Measurements from ENCODE around the gene RPP14.

The RPP14 gene

GRCh38 chr3:58260261-58260731 is 45.7 kb upstream of the RPP14 start:
- Histone ChIP-seq H3K27me3 (ENCODE audit: control insufficient read depth in 3 of 3, insufficient read depth in 3 of 3, low read depth in 1 of 3, low read length in 3 of 3) (no peaks in the 10 kb centered on the region), H4K8ac (ENCODE audit: low read depth, low read length) (no peak overlapping the region), H3K14ac (ENCODE audit: low read length) (no peak overlapping the region), H2AK5ac (ENCODE audit: low read depth, low read length) (peak overlapping the region; percentile 6), H2BK120ac (ENCODE audit: low read depth, low read length) (no peak overlapping the region), H2AFZ (ENCODE audit: low read length) (no peak overlapping the region), H3K36me3 (replicated peaks in 1 of 2; ENCODE audit: control insufficient read depth in 2 of 2, insufficient read depth in 2 of 2, low read length in 2 of 2) (no peaks in the 10 kb centered on the region), H3K4ac (ENCODE audit: low read length) (no peak overlapping the region), H2BK15ac (ENCODE audit: low read length) (no peak overlapping the region), H3K18ac (ENCODE audit: low read length) (peak overlapping the region; percentile 5), H3K4me2 (ENCODE audit: insufficient read depth, low read length, poor library complexity, severe bottlenecking) (no peak overlapping the region), H2BK5ac (ENCODE audit: low read length) (peak overlapping the region; percentile 2), H3K9me3 (replicated peaks in 1 of 2; ENCODE audit: control insufficient read depth in 2 of 2, insufficient read depth in 1 of 2, low read depth in 1 of 2, low read length in 2 of 2) (no peaks in the 10 kb centered on the region), H3K27ac (replicated peaks; ENCODE audit: low read length) (peak overlapping the region; percentile 60), H3K4me3 (ENCODE audit: low read length in 2 of 2) (peak overlapping the region in 1 of 2 donors; percentile 4), H3K23ac (ENCODE audit: low read depth, low read length, poor library complexity) (no peak overlapping the region), H4K91ac (ENCODE audit: low read depth, low read length, poor library complexity) (no peak overlapping the region), H2BK12ac (ENCODE audit: low read length) (no peak overlapping the region), H3K4me1 (ENCODE audit: control insufficient read depth in 2 of 2, insufficient read depth in 1 of 2, low read depth in 1 of 2, low read length in 2 of 2) (peaks cover 0 to 22% of the 10 kb centered on the region in 2 donors), H3K9ac (ENCODE audit: low read depth, low read length, poor library complexity) (no peak overlapping the region), H3K79me1 (ENCODE audit: low read depth, low read length) (no peaks in the 10 kb centered on the region)
- no peak for DNase-seq (ENCODE audit: low spot score)
- WGBS, 2 donors (ENCODE audit: extremely low coverage in 2 of 2, insufficient read length in 2 of 2, insufficient replicate concordance in 1 of 2), result no CpG with 5 or more reads among the region's 6 CpGs

GRCh38 chr3:58260733-58261132 is 45.3 kb upstream of the RPP14 start:
- H3K27ac ChIP-seq (replicated peaks; ENCODE audit: low read length), result peak overlapping the region; percentile 60
- H4K8ac ChIP-seq (ENCODE audit: low read depth, low read length), result no peak overlapping the region
- no peak overlapping the region for H2BK15ac ChIP-seq (ENCODE audit: low read length)
- no peak overlapping the region for H4K91ac ChIP-seq (ENCODE audit: low read depth, low read length, poor library complexity)
- H3K9me3 ChIP-seq (replicated peaks in 1 of 2; ENCODE audit: control insufficient read depth in 2 of 2, insufficient read depth in 1 of 2, low read depth in 1 of 2, low read length in 2 of 2), result no peaks in the 10 kb centered on the region
- no peak overlapping the region for H3K14ac ChIP-seq (ENCODE audit: low read length)
- H3K9ac ChIP-seq (ENCODE audit: low read depth, low read length, poor library complexity), result no peak overlapping the region
- H3K4me2 ChIP-seq (ENCODE audit: insufficient read depth, low read length, poor library complexity, severe bottlenecking), result no peak overlapping the region
- H3K27me3 ChIP-seq (ENCODE audit: control insufficient read depth in 3 of 3, insufficient read depth in 3 of 3, low read depth in 1 of 3, low read length in 3 of 3), result no peaks in the 10 kb centered on the region
- H3K79me1 ChIP-seq (ENCODE audit: low read depth, low read length), result no peaks in the 10 kb centered on the region
- H2AK5ac ChIP-seq (ENCODE audit: low read depth, low read length), result peak overlapping the region; percentile 6
- no CpG with 5 or more reads among the region's 6 CpGs for WGBS, 2 donors (ENCODE audit: extremely low coverage in 2 of 2, insufficient read length in 2 of 2, insufficient replicate concordance in 1 of 2)
- H2BK12ac ChIP-seq (ENCODE audit: low read length), result no peak overlapping the region
- peak overlapping the region in 1 of 2 donors; percentile 4 for H3K4me3 ChIP-seq (ENCODE audit: low read length in 2 of 2)
- peaks cover 0 to 22% of the 10 kb centered on the region in 2 donors for H3K4me1 ChIP-seq (ENCODE audit: control insufficient read depth in 2 of 2, insufficient read depth in 1 of 2, low read depth in 1 of 2, low read length in 2 of 2)
- H2BK5ac ChIP-seq (ENCODE audit: low read length), result peak overlapping the region; percentile 2
- no peaks in the 10 kb centered on the region for H3K36me3 ChIP-seq (replicated peaks in 1 of 2; ENCODE audit: control insufficient read depth in 2 of 2, insufficient read depth in 2 of 2, low read length in 2 of 2)
- no peak overlapping the region for H2BK120ac ChIP-seq (ENCODE audit: low read depth, low read length)
- no peak for DNase-seq (ENCODE audit: low spot score)
- H2AFZ ChIP-seq (ENCODE audit: low read length), result no peak overlapping the region
- H3K4ac ChIP-seq (ENCODE audit: low read length), result no peak overlapping the region
- no peak overlapping the region for H3K23ac ChIP-seq (ENCODE audit: low read depth, low read length, poor library complexity)
- H3K18ac ChIP-seq (ENCODE audit: low read length), result peak overlapping the region; percentile 76

- Histone ChIP-seq H3K4me3 (ENCODE audit: low read length in 2 of 2) (no peak overlapping the region), H3K4me2 (ENCODE audit: insufficient read depth, low read length, poor library complexity, severe bottlenecking) (no peak overlapping the region), H2AFZ (ENCODE audit: low read length) (no peak overlapping the region), H3K36me3 (replicated peaks in 1 of 2; ENCODE audit: control insufficient read depth in 2 of 2, insufficient read depth in 2 of 2, low read length in 2 of 2) (no peaks in the 10 kb centered on the region), H2BK120ac (ENCODE audit: low read depth, low read length) (no peak overlapping the region), H3K9ac (ENCODE audit: low read depth, low read length, poor library complexity) (no peak overlapping the region), H3K27ac (replicated peaks; ENCODE audit: low read length) (no peak overlapping the region), H2BK12ac (ENCODE audit: low read length) (no peak overlapping the region), H2BK15ac (ENCODE audit: low read length) (no peak overlapping the region), H3K9me3 (replicated peaks in 1 of 2; ENCODE audit: control insufficient read depth in 2 of 2, insufficient read depth in 1 of 2, low read depth in 1 of 2, low read length in 2 of 2) (no peaks in the 10 kb centered on the region), H3K4me1 (ENCODE audit: control insufficient read depth in 2 of 2, insufficient read depth in 1 of 2, low read depth in 1 of 2, low read length in 2 of 2) (peaks cover 0 to 22% of the 10 kb centered on the region in 2 donors), H2AK5ac (ENCODE audit: low read depth, low read length) (no peak overlapping the region), H3K23ac (ENCODE audit: low read depth, low read length, poor library complexity) (no peak overlapping the region), H3K4ac (ENCODE audit: low read length) (no peak overlapping the region), H4K91ac (ENCODE audit: low read depth, low read length, poor library complexity) (no peak overlapping the region), H4K8ac (ENCODE audit: low read depth, low read length) (no peak overlapping the region), H2BK5ac (ENCODE audit: low read length) (no peak overlapping the region), H3K27me3 (ENCODE audit: control insufficient read depth in 3 of 3, insufficient read depth in 3 of 3, low read depth in 1 of 3, low read length in 3 of 3) (no peaks in the 10 kb centered on the region), H3K79me1 (ENCODE audit: low read depth, low read length) (no peaks in the 10 kb centered on the region), H3K14ac (ENCODE audit: low read length) (no peak overlapping the region), H3K18ac (ENCODE audit: low read length) (no peak overlapping the region)
- WGBS, 2 donors (ENCODE audit: extremely low coverage in 2 of 2, insufficient read length in 2 of 2, insufficient replicate concordance in 1 of 2), result no CpG with 5 or more reads among the region's 3 CpGs
- no peak for DNase-seq (ENCODE audit: low spot score)
These were observed 43.9 kb upstream of the RPP14 start for GRCh38 chr3:58261954-58262666.

- H2AFZ ChIP-seq (ENCODE audit: low read length), result no peak overlapping the region
- no peak overlapping the region for H2BK12ac ChIP-seq (ENCODE audit: low read length)
- H3K9ac ChIP-seq (ENCODE audit: low read depth, low read length, poor library complexity), result no peak overlapping the region
- H3K14ac ChIP-seq (ENCODE audit: low read length), result no peak overlapping the region
- H3K18ac ChIP-seq (ENCODE audit: low read length), result no peak overlapping the region
- no peak overlapping the region for H2BK15ac ChIP-seq (ENCODE audit: low read length)
- no peaks in the 10 kb centered on the region for H3K27me3 ChIP-seq (ENCODE audit: control insufficient read depth in 3 of 3, insufficient read depth in 3 of 3, low read depth in 1 of 3, low read length in 3 of 3)
- H4K91ac ChIP-seq (ENCODE audit: low read depth, low read length, poor library complexity), result no peak overlapping the region
- no peak overlapping the region for H3K4ac ChIP-seq (ENCODE audit: low read length)
- H3K36me3 ChIP-seq (replicated peaks in 1 of 2; ENCODE audit: control insufficient read depth in 2 of 2, insufficient read depth in 2 of 2, low read length in 2 of 2), result peaks cover 0 to 2% of the 10 kb centered on the region in 2 donors
- H2AK5ac ChIP-seq (ENCODE audit: low read depth, low read length), result no peak overlapping the region
- no peak overlapping the region for H3K4me2 ChIP-seq (ENCODE audit: insufficient read depth, low read length, poor library complexity, severe bottlenecking)
- DNase-seq (ENCODE audit: low spot score), result no peak
- H3K23ac ChIP-seq (ENCODE audit: low read depth, low read length, poor library complexity), result no peak overlapping the region
- no peak overlapping the region for H2BK120ac ChIP-seq (ENCODE audit: low read depth, low read length)
- no peak overlapping the region for H3K4me3 ChIP-seq (ENCODE audit: low read length in 2 of 2)
- H3K27ac ChIP-seq (replicated peaks; ENCODE audit: low read length), result no peak overlapping the region
- H4K8ac ChIP-seq (ENCODE audit: low read depth, low read length), result no peak overlapping the region
- no peak overlapping the region for H2BK5ac ChIP-seq (ENCODE audit: low read length)
- H3K9me3 ChIP-seq (replicated peaks in 1 of 2; ENCODE audit: control insufficient read depth in 2 of 2, insufficient read depth in 1 of 2, low read depth in 1 of 2, low read length in 2 of 2), result no peaks in the 10 kb centered on the region
- WGBS, 2 donors (ENCODE audit: extremely low coverage in 2 of 2, insufficient read length in 2 of 2, insufficient replicate concordance in 1 of 2), result no CpG with 5 or more reads among the region's 1 CpG
- no peaks in the 10 kb centered on the region for H3K4me1 ChIP-seq (ENCODE audit: control insufficient read depth in 2 of 2, insufficient read depth in 1 of 2, low read depth in 1 of 2, low read length in 2 of 2)
- H3K79me1 ChIP-seq (ENCODE audit: low read depth, low read length), result no peaks in the 10 kb centered on the region
These were observed 39.5 kb upstream of the RPP14 start for GRCh38 chr3:58266577-58266976.
